Caco-2 (cell line): ENCODE measurements around the gene RNF14. TPM values are rescaled to one million over a fixed set of nuclear protein-coding genes. Genes with fewer than 3 reads are reported as not detected.

Experiments
- total RNA-seq: library from RNA; stranded (reverse); gene quantifications from 2 replicates; pipeline ENCODE4 v1.2.3, GENCODE V29; 2022

RNF14 gene
- total RNA-seq, 1 experiment from 2014 or later: 38.7 TPM

Other genes starting within 250 kb of the RNF14 start
- 1.5 and 1.8 TPM in 2 replicates for gene PCDH1, start 90.7 kb upstream of the RNF14 start, total RNA-seq
- gene DELE1, start 45.2 kb upstream of the RNF14 start, total RNA-seq: 67.6 and 78.6 TPM in 2 replicates
- not detected in 2 replicates for gene PCDH12, start 10.9 kb upstream of the RNF14 start, total RNA-seq
- 61.3 and 70.9 TPM in 2 replicates for gene GNPDA1, start 43.9 kb downstream of the RNF14 start, total RNA-seq
- gene NDFIP1, start 139.7 kb downstream of the RNF14 start, total RNA-seq: 49.0 and 51.6 TPM in 2 replicates